SU-DHL-6 (cell line): Measurements from ENCODE around the gene ETNK2.

Experiments
- H2AFZ ChIP-seq: fragments of 200-600 bp; sonication (generic); 2 replicates; pipeline ENCODE4 v1.6.1; 2014; ENCODE audit warnings: low read depth, mild to moderate bottlenecking, moderate library complexity, mixed read lengths, antibody characterized with exemption, low read length; ENCODE audit not compliant: severe bottlenecking
- H3F3A ChIP-seq: fragments of 200-600 bp; shearing (Covaris generic); 2 replicates; pipeline ENCODE4 v1.6.0; 2016; ENCODE audit warnings: antibody characterized with exemption, mild to moderate bottlenecking; ENCODE audit not compliant: insufficient read depth
- H3K27ac ChIP-seq: fragments of 200-600 bp; sonication (generic); 2 replicates; pipeline ENCODE4 v1.5.1; 2016; ENCODE audit warnings: low read depth, mild to moderate bottlenecking, low read length, moderate library complexity, mixed read lengths
- H3K27me3 ChIP-seq: fragments of 200-600 bp; sonication (generic), shearing (Covaris generic); 2 replicates; pipeline ENCODE4 v1.6.0; 2014; ENCODE audit warnings: mild to moderate bottlenecking, low read length
- H3K36me3 ChIP-seq: fragments of 200-600 bp; sonication (generic); 2 replicates; pipeline ENCODE4 v1.6.1; 2014; ENCODE audit warnings: mild to moderate bottlenecking, low read length, mixed read lengths
- H3K4me2 ChIP-seq: fragments of 300-600, 200-600 bp; shearing (Covaris generic), sonication (generic); 2 replicates; pipeline ENCODE4 v1.6.0; 2014; ENCODE audit warnings: low read length, low read depth, mild to moderate bottlenecking; ENCODE audit not compliant: poor library complexity, severe bottlenecking
- H3K4me3 ChIP-seq: fragments of 200-600 bp; sonication (generic); 2 replicates; pipeline ENCODE4 v1.5.1; 2014; ENCODE audit warnings: antibody characterized with exemption, low read length, mild to moderate bottlenecking, mixed read lengths; ENCODE audit not compliant: insufficient read depth, poor library complexity, severe bottlenecking
- H3K79me2 ChIP-seq: fragments of 200-600 bp; sonication (generic); 2 replicates; pipeline ENCODE4 v1.6.1; 2014; ENCODE audit warnings: mild to moderate bottlenecking, low read length, moderate library complexity; ENCODE audit not compliant: insufficient read depth
- H3K9ac ChIP-seq: fragments of 200-600 bp; sonication (generic); 2 replicates; pipeline ENCODE4 v1.7.0; 2014; ENCODE audit warnings: mild to moderate bottlenecking, low read length
- H3K9me2 ChIP-seq: fragments of 200-600 bp; sonication (generic); replicated peaks from 2 replicates; pipeline ENCODE4 v1.6.1; 2014; ENCODE audit warnings: low read length; ENCODE audit not compliant: insufficient read depth
- H3K9me3 ChIP-seq: fragments of 200-600 bp; sonication (generic); 2 replicates; pipeline ENCODE4 v1.6.1; 2014; ENCODE audit warnings: low read length, mixed read lengths; ENCODE audit not compliant: insufficient read depth
- H4K20me1 ChIP-seq: fragments of 200-600 bp; sonication (generic); 2 replicates; pipeline ENCODE4 v1.6.1; 2014; ENCODE audit warnings: low read depth, mild to moderate bottlenecking, antibody characterized with exemption, low read length, moderate library complexity, mixed read lengths
- CTCF ChIP-seq: fragments of 200-600 bp; sonication (generic); IDR thresholded peaks from one replicate; pipeline ENCODE4 v1.5.1; 2017; ENCODE audit warnings: antibody characterized with exemption, mild to moderate bottlenecking, low read length, moderate library complexity; ENCODE audit not compliant: insufficient read depth, poor library complexity, severe bottlenecking
- EZH2phosphoT487 ChIP-seq: fragments of 200-600 bp; sonication (generic), shearing (Covaris generic); conservative IDR thresholded peaks from 2 replicates; pipeline ENCODE4 v1.6.1; 2018; ENCODE audit warnings: mild to moderate bottlenecking, antibody characterized with exemption, low read length, moderate library complexity, mixed read lengths

Gene ETNK2

GRCh38 chr1:204141131-204141530, 10.7 kb downstream of the ETNK2 start:
- no peak overlapping the region for H3K4me2 ChIP-seq
- H3K4me3 ChIP-seq, result no peak overlapping the region
- no peak overlapping the region for H3K9ac ChIP-seq
- no peaks in the 10 kb centered on the region for H3K9me2 ChIP-seq
- no peaks in the 10 kb centered on the region for H3F3A ChIP-seq
- no peak overlapping the region for H3K27ac ChIP-seq
- no peaks in the 10 kb centered on the region for H3K9me3 ChIP-seq
- no peaks in the 10 kb centered on the region for H3K79me2 ChIP-seq
- no peaks in the 10 kb centered on the region for H4K20me1 ChIP-seq
- TF ChIP-seq EZH2phosphoT487 (no peak), CTCF (no peak)
- H3K36me3 ChIP-seq, result no peaks in the 10 kb centered on the region
- H3K27me3 ChIP-seq, result no peaks in the 10 kb centered on the region
- no peak overlapping the region for H2AFZ ChIP-seq

- H3K4me2 ChIP-seq, result no peak overlapping the region
- TF ChIP-seq EZH2phosphoT487 (no peak), CTCF (no peak)
- no peaks in the 10 kb centered on the region for H3F3A ChIP-seq
- no peaks in the 10 kb centered on the region for H3K9me2 ChIP-seq
- no peaks in the 10 kb centered on the region for H3K79me2 ChIP-seq
- no peaks in the 10 kb centered on the region for H4K20me1 ChIP-seq
- no peak overlapping the region for H3K9ac ChIP-seq
- no peak overlapping the region for H2AFZ ChIP-seq
- no peaks in the 10 kb centered on the region for H3K27me3 ChIP-seq
- no peak overlapping the region for H3K27ac ChIP-seq
- H3K4me3 ChIP-seq, result no peak overlapping the region
- no peaks in the 10 kb centered on the region for H3K9me3 ChIP-seq
- no peaks in the 10 kb centered on the region for H3K36me3 ChIP-seq
These were observed 11.9 kb downstream of the ETNK2 start for GRCh38 chr1:204139952-204140351.

GRCh38 chr1:204139088-204139487, 12.8 kb downstream of the ETNK2 start:
- H3K79me2 ChIP-seq, result no peaks in the 10 kb centered on the region
- H3K4me2 ChIP-seq, result no peak overlapping the region
- H3F3A ChIP-seq, result no peaks in the 10 kb centered on the region
- H3K9me2 ChIP-seq, result no peaks in the 10 kb centered on the region
- no peak overlapping the region for H3K27ac ChIP-seq
- no peak overlapping the region for H2AFZ ChIP-seq
- no peaks in the 10 kb centered on the region for H4K20me1 ChIP-seq
- TF ChIP-seq CTCF (no peak), EZH2phosphoT487 (no peak)
- no peak overlapping the region for H3K9ac ChIP-seq
- no peaks in the 10 kb centered on the region for H3K9me3 ChIP-seq
- no peaks in the 10 kb centered on the region for H3K27me3 ChIP-seq
- no peaks in the 10 kb centered on the region for H3K36me3 ChIP-seq
- no peak overlapping the region for H3K4me3 ChIP-seq

GRCh38 chr1:204136814-204137213, 15.0 kb downstream of the ETNK2 start:
- H3K4me2 ChIP-seq, result no peak overlapping the region
- H3K4me3 ChIP-seq, result no peak overlapping the region
- TF ChIP-seq EZH2phosphoT487 (no peak), CTCF (no peak)
- H3K9me3 ChIP-seq, result no peaks in the 10 kb centered on the region
- H2AFZ ChIP-seq, result no peak overlapping the region
- H3F3A ChIP-seq, result no peaks in the 10 kb centered on the region
- H3K9ac ChIP-seq, result no peak overlapping the region
- no peak overlapping the region for H3K27ac ChIP-seq
- no peaks in the 10 kb centered on the region for H3K27me3 ChIP-seq
- H4K20me1 ChIP-seq, result no peaks in the 10 kb centered on the region
- no peaks in the 10 kb centered on the region for H3K9me2 ChIP-seq
- H3K79me2 ChIP-seq, result no peaks in the 10 kb centered on the region
- H3K36me3 ChIP-seq, result no peaks in the 10 kb centered on the region
